Measurements from ENCODE around the gene MICAL3. TPM values are rescaled to one million over a fixed set of nuclear protein-coding genes. Genes with fewer than 3 reads are reported as not detected.

Gene MICAL3
- total RNA-seq, 1 experiment from 2014 or later = 23.5 TPM

- Histone ChIP-seq H3K36me3 (peaks cover 70% of the 10 kb centered on the region), H3K27ac (no peak overlapping the region), H3K9me3 (replicated peaks) (no peaks in the 10 kb centered on the region), H3K4me3 (no peak overlapping the region), H3K27me3 (replicated peaks) (no peaks in the 10 kb centered on the region), H3K4me1 (replicated peaks) (no peaks in the 10 kb centered on the region)
- no peak for DNase-seq (ENCODE audit: low read depth in 1 of 2, low spot score in 2 of 2)
These were observed 154.9 kb downstream of the MICAL3 start for GRCh38 chr22:17869285-17870096.

GRCh38 chr22:17868771-17869170, 155.6 kb downstream of the MICAL3 start:
- H3K27me3 ChIP-seq (replicated peaks) = no peaks in the 10 kb centered on the region
- H3K4me3 ChIP-seq = no peak overlapping the region
- no peaks in the 10 kb centered on the region for H3K4me1 ChIP-seq (replicated peaks)
- H3K36me3 ChIP-seq = peaks cover 75% of the 10 kb centered on the region
- no peaks in the 10 kb centered on the region for H3K9me3 ChIP-seq (replicated peaks)
- H3K27ac ChIP-seq = no peak overlapping the region
- no peak for DNase-seq (ENCODE audit: low read depth in 1 of 2, low spot score in 2 of 2)

GRCh38 chr22:17867160-17867785, 157.1 kb downstream of the MICAL3 start:
- H3K36me3 ChIP-seq = peaks cover 71% of the 10 kb centered on the region
- DNase-seq (ENCODE audit: low read depth in 1 of 2, low spot score in 2 of 2) = no peak

GRCh38 chr22:17866621-17867020, 157.7 kb downstream of the MICAL3 start:
- Histone ChIP-seq H3K9me3 (replicated peaks) (no peaks in the 10 kb centered on the region), H3K27ac (no peak overlapping the region), H3K4me1 (replicated peaks) (no peaks in the 10 kb centered on the region), H3K4me3 (no peak overlapping the region), H3K36me3 (peaks cover 65% of the 10 kb centered on the region), H3K27me3 (replicated peaks) (no peaks in the 10 kb centered on the region)
- DNase-seq (ENCODE audit: low read depth in 1 of 2, low spot score in 2 of 2) = no peak

More at GRCh38 chr22:17867160-17867785, 157.1 kb downstream of the MICAL3 start:
- no peak overlapping the region for H3K4me3 ChIP-seq
- no peaks in the 10 kb centered on the region for H3K27me3 ChIP-seq (replicated peaks)
- no peaks in the 10 kb centered on the region for H3K9me3 ChIP-seq (replicated peaks)
- no peak overlapping the region for H3K27ac ChIP-seq
- H3K4me1 ChIP-seq (replicated peaks) = no peaks in the 10 kb centered on the region

- Histone ChIP-seq H3K27ac (no peak overlapping the region), H3K36me3 (peaks cover 63% of the 10 kb centered on the region), H3K27me3 (replicated peaks) (no peaks in the 10 kb centered on the region), H3K9me3 (replicated peaks) (no peaks in the 10 kb centered on the region), H3K4me1 (replicated peaks) (no peaks in the 10 kb centered on the region), H3K4me3 (no peak overlapping the region)
- DNase-seq (ENCODE audit: low read depth in 1 of 2, low spot score in 2 of 2) = no peak
These were observed 158.2 kb downstream of the MICAL3 start for GRCh38 chr22:17866127-17866526.

GRCh38 chr22:17865183-17866055, 158.9 kb downstream of the MICAL3 start:
- H3K9me3 ChIP-seq (replicated peaks) = no peaks in the 10 kb centered on the region
- no peaks in the 10 kb centered on the region for H3K4me1 ChIP-seq (replicated peaks)
- DNase-seq (ENCODE audit: low read depth in 1 of 2, low spot score in 2 of 2) = no peak
- H3K27me3 ChIP-seq (replicated peaks) = no peaks in the 10 kb centered on the region
- no peak overlapping the region for H3K4me3 ChIP-seq
- H3K27ac ChIP-seq = no peak overlapping the region
- peaks cover 57% of the 10 kb centered on the region for H3K36me3 ChIP-seq

- Histone ChIP-seq H3K27me3 (replicated peaks) (no peaks in the 10 kb centered on the region), H3K36me3 (peaks cover 52% of the 10 kb centered on the region), H3K9me3 (replicated peaks) (no peaks in the 10 kb centered on the region), H3K27ac (no peak overlapping the region), H3K4me3 (no peak overlapping the region), H3K4me1 (replicated peaks) (no peaks in the 10 kb centered on the region)
- DNase-seq (ENCODE audit: low read depth in 1 of 2, low spot score in 2 of 2) = no peak
These were observed 159.8 kb downstream of the MICAL3 start for GRCh38 chr22:17864398-17865182.

GRCh38 chr22:17862646-17863181, 161.6 kb downstream of the MICAL3 start:
- DNase-seq (ENCODE audit: low read depth in 1 of 2, low spot score in 2 of 2) = no peak
- Histone ChIP-seq H3K27me3 (replicated peaks) (no peaks in the 10 kb centered on the region), H3K4me1 (replicated peaks) (no peaks in the 10 kb centered on the region), H3K4me3 (no peak overlapping the region), H3K36me3 (peaks cover 42% of the 10 kb centered on the region), H3K27ac (no peak overlapping the region), H3K9me3 (replicated peaks) (no peaks in the 10 kb centered on the region)

- no peak for DNase-seq (ENCODE audit: low read depth in 1 of 2, low spot score in 2 of 2)
- no peaks in the 10 kb centered on the region for H3K27me3 ChIP-seq (replicated peaks)
- no peaks in the 10 kb centered on the region for H3K9me3 ChIP-seq (replicated peaks)
- no peak overlapping the region for H3K27ac ChIP-seq
- no peak overlapping the region for H3K4me3 ChIP-seq
- no peaks in the 10 kb centered on the region for H3K4me1 ChIP-seq (replicated peaks)
- H3K36me3 ChIP-seq = peaks cover 45% of the 10 kb centered on the region
These were observed 162.5 kb downstream of the MICAL3 start for GRCh38 chr22:17861909-17862308.

- Histone ChIP-seq H3K4me3 (no peak overlapping the region), H3K36me3 (peaks cover 46% of the 10 kb centered on the region), H3K27me3 (replicated peaks) (no peaks in the 10 kb centered on the region), H3K4me1 (replicated peaks) (no peaks in the 10 kb centered on the region), H3K27ac (no peak overlapping the region), H3K9me3 (replicated peaks) (no peaks in the 10 kb centered on the region)
- DNase-seq (ENCODE audit: low read depth in 1 of 2, low spot score in 2 of 2) = no peak
These were observed 164.0 kb downstream of the MICAL3 start for GRCh38 chr22:17860220-17860965.

- Histone ChIP-seq H3K27me3 (replicated peaks) (no peaks in the 10 kb centered on the region), H3K9me3 (replicated peaks) (no peaks in the 10 kb centered on the region), H3K4me1 (replicated peaks) (no peaks in the 10 kb centered on the region), H3K36me3 (peaks cover 25% of the 10 kb centered on the region), H3K27ac (no peak overlapping the region), H3K4me3 (no peak overlapping the region)
- no peak for DNase-seq (ENCODE audit: low read depth in 1 of 2, low spot score in 2 of 2)
These were observed 166.3 kb downstream of the MICAL3 start for GRCh38 chr22:17858033-17858432.

GRCh38 chr22:17855572-17856290, 168.6 kb downstream of the MICAL3 start:
- Histone ChIP-seq H3K9me3 (replicated peaks) (no peaks in the 10 kb centered on the region), H3K4me1 (replicated peaks) (no peaks in the 10 kb centered on the region), H3K4me3 (no peak overlapping the region), H3K36me3 (peaks cover 18% of the 10 kb centered on the region), H3K27ac (no peak overlapping the region), H3K27me3 (replicated peaks) (no peaks in the 10 kb centered on the region)
- DNase-seq (ENCODE audit: low read depth in 1 of 2, low spot score in 2 of 2) = no peak

Data from SJSA1 (cell line).